GM15510 (cell line): Measurements from ENCODE around the gene TXNL1.

Experiments used
- POLR2A ChIP-seq: IDR thresholded peaks from 3 replicates; pipeline ENCODE4 v1.6.1; 2011; ENCODE audit warnings: borderline replicate concordance; ENCODE audit not compliant: insufficient read length; ENCODE audit errors: extremely low read depth

The TXNL1 gene

DNA sequence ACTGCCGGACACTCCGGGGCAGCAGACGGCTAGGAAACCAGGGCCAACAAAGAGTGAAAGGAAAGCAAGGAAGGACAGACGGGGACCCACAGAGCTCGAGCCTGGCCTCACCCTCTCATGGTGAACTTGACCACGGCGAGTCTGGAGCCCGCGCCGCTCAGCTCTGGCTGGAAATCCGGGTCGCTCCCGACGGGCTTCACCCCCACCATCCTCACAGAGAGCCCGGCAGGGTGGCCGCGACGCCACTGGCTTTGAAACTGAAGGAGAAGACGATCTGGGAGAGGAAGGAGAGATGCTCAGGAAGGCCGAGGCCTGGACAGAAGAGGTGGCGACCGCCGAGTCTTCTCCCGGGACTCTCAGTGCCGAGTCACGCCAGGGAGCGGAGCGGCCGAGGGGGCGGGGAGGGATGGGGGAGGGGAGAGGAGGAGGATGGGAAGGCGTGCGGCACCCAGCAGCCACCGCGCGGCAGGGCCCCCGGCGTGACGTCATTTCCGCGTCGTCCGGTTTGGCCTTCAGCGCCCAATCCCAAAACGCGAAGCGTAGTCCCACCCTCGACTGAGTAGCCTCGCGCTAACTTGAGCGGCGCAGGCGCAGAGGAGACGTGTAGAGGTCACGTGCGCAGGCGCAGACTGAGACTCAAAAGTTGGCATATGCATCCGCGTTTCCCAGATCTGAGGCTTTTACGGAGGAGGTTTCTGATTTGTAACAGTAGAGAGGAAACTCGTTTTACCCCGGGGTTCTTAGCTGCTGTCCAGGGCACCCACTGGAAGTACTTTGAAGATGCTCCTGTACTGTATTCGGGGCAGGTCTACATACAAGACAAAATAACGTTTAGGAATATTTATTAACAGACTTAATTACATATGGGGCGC lies at the start of gene TXNL1:
Gene TXNL1 (minus strand): TSS at position 361 of the 872 bp plus-strand sequence. CDS start 152 bp downstream, at position 209.
- TF ChIP-seq POLR2A, result peak; percentile 87

DNA sequence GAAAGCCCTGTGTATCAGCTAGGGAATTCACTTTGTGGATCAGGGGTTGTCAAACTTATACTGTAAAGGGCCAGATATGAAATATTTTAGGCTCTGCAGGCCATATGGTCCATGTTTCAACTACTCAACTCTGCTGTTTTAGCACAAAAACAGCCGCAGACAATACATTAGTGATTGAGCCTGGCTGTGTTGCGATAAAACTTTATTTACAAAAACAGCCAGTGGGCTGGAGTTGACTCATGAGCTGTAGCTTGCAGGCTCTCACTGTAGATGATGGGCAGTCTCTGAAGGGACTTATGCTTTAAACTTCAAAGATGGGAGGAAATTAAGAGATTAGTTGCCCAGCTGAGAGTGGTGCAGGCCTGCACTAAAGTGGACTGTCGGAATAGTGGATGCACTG lies 45.9 kb upstream of the TXNL1 start:
- no peak for TF ChIP-seq POLR2A

GRCh38 chr18:56678836-56679565 lies 40.6 kb upstream of the TXNL1 start:
- no peak for TF ChIP-seq POLR2A

GRCh38 chr18:56676639-56677038 lies 38.2 kb upstream of the TXNL1 start:
- TF ChIP-seq POLR2A, result no peak

- TF ChIP-seq POLR2A, result no peak
Measured at GRCh38 chr18:56672981-56673380, 34.6 kb upstream of the TXNL1 start.

GRCh38 chr18:56672391-56672790 lies 34.0 kb upstream of the TXNL1 start:
- TF ChIP-seq POLR2A, result no peak

- no peak for TF ChIP-seq POLR2A
Measured at GRCh38 chr18:56662902-56663301, 24.5 kb upstream of the TXNL1 start.

DNA sequence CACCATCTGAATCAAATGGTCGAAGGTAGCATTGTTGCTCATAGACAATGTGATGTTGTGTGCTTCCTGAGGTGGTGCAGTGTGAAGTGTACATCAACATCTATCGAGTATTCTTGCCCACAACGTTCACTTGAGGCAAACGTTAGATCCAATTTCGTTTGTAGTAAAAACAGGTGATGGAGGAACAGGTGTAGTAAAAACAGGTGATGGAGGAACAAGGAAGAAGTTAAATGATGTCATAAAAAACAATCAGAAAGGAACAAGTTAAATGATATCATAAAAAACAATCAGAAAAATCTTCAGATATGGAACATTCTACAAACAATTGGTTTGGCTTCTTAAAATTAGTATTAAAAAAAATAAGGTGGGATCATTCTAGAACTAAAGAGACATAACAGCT lies 24.1 kb upstream of the TXNL1 start:
- TF ChIP-seq POLR2A, result no peak

- no peak for TF ChIP-seq POLR2A
Measured at GRCh38 chr18:56662063-56662408, 23.6 kb upstream of the TXNL1 start.

DNA sequence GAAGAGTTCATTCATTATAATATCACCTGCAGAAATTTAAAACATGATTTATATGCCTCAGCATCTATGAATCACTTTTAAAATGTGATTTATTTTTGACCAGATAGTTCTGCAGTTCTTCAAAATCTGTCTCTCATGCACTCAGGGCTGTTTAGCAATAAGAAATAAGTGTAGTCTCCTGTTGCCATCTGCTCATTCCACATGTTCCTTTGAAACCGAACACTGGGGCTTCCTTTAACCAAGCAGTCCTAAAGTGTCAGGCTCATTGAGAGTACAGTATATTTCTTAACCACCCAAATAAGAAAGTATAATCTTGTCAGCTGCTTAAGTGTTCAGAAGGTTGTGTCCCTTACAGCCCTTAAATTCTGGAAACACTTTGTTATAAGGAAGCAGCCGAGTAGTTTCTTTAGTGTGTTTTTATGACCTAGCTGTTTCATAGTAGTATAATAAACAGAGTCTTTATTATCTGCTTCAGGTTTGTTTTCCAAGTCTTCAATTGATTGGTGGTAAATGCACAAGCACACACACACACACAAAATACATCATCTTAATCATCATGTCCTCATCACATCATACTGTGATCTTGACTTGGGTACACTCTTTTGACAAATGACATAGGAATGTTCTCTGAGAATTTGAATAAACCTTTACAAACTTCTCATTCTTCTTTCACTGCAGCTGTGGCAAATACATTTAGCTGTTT lies 23.1 kb upstream of the TXNL1 start:
- TF ChIP-seq POLR2A, result no peak

GRCh38 chr18:56660655-56661054 lies 22.3 kb upstream of the TXNL1 start:
- TF ChIP-seq POLR2A, result no peak

DNA sequence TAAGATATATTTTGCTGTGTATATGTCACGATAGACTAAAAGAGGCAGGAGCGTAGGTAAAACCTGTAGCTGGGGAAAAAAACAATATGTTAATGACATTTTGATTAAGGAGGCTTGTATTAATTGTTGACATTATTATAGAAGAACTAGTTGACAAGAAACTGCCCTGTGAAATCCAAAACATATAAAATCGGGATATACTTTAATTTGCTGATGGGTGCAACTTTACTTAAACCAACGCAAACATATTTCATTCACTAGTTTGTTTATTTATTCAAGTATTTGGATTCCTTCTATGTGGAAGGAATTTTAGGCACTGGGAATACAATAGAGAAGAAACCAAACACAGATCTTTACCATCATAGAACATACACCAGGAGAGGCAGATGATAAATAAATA lies 20.7 kb upstream of the TXNL1 start:
- TF ChIP-seq POLR2A, result no peak

- TF ChIP-seq POLR2A, result no peak
Measured at GRCh38 chr18:56658261-56658660, 19.9 kb upstream of the TXNL1 start.

DNA sequence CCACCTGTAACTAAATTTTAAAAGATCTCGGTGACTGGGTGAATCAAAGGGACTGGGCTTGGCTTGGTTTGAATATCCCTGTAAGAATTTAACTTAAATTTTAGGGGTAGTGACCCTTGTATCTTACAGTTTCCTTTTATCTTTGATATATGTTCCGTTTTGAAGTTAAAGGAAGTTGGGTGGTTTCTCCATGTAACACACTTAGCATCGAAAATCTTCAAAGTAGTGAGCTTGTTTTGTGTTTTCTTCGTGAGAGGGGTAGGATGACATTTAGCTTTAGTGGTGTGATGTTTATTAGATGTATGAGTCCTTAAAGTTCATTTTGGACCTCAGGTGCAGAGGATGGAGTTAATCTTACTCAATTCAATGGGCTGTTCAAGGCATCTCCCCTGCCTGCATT lies 14.4 kb upstream of the TXNL1 start:
- TF ChIP-seq POLR2A, result no peak

GRCh38 chr18:56651771-56652092 lies 13.3 kb upstream of the TXNL1 start:
- no peak for TF ChIP-seq POLR2A

- peak; percentile 72 for TF ChIP-seq POLR2A
Measured at GRCh38 chr18:56650944-56651770, 12.8 kb upstream of the TXNL1 start, which contains the start of gene WDR7. Gene WDR7, plus strand, starts transcription at chr18:56651359. Its CDS starts 21,157 bp downstream, at chr18:56672516.

- TF ChIP-seq POLR2A, result no peak
Measured at GRCh38 chr18:56649996-56650395, 11.6 kb upstream of the TXNL1 start.
